Brain pericyte (primary cell): Measurements from ENCODE around the gene FAM167B.

Source experiments
- DNase-seq: peaks from one replicate; pipeline ENCODE4 v3.0.0-alpha.2; 2012; ENCODE audit warnings: low read depth, low spot score

Gene FAM167B

GRCh38 chr1:32223683-32224082 lies 23.3 kb upstream of the FAM167B start:
- DNase-seq: no peak

DNA sequence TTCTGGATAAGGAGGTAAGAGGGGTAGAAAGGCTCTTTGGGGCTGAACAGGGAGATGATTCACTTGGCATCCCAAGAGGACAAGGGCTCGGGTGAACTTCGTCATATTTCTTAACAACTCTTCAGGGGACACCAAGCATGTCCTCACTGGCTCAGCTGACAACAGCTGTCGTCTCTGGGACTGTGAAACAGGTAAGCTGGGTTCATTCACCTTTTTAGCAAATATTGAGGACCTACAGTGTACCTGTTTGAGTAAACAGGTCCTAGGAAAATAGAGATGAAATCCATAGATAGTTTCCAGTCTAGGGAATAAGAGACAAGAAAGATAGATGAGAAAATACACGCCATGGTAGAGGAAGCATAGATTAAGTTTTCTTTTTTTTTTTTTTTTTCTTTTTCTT lies 22.7 kb upstream of the FAM167B start:
- no peak for DNase-seq

DNA sequence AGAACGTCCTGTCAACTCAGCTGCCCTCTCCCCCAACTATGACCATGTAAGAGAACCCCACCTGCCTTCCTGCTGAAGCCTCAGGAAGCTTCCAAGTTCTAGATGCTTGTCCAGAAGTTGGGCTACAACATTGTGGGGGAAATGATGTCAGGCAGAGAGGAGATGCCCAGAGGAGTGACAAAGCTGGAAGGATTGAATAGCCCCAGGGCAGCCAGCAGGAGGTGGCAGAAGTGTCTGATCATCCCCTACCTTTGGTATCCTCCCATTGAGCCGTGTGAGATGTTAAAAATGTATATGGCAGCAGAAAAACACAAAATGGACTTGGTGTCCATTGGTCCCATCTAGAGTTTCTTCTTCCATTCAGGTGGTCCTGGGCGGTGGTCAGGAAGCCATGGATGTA lies 18.3 kb upstream of the FAM167B start:
- no peak for DNase-seq

DNA sequence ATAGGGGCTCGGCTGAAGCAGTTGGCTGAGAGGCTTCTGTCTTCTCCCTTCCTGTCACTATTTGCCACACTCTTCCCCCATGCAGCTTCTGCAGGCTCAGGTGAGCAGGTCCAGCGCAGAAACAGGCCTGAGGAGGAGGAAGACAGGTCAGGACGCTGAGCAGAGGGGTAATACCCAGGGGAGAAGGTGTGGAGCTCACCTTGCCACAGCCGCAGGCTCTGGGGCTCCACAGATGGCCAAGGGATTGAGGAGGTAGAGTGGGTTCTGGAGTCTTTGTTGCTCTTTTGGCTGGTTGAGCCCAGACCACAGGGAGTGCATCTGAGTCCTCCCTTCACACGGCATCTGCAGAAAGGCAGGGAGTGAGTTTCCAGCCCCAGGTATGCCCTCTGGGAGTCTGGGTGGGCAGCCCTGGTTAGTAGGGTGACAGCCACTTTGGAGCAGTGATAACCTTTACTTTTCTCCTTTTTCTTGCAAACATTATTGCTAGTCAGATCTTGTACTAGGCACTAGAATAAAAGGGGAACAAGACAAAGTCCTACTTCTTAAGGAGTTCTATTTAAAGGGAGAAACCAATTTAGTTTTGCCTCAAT lies 15.1 kb upstream of the FAM167B start:
- DNase-seq: no peak

DNA sequence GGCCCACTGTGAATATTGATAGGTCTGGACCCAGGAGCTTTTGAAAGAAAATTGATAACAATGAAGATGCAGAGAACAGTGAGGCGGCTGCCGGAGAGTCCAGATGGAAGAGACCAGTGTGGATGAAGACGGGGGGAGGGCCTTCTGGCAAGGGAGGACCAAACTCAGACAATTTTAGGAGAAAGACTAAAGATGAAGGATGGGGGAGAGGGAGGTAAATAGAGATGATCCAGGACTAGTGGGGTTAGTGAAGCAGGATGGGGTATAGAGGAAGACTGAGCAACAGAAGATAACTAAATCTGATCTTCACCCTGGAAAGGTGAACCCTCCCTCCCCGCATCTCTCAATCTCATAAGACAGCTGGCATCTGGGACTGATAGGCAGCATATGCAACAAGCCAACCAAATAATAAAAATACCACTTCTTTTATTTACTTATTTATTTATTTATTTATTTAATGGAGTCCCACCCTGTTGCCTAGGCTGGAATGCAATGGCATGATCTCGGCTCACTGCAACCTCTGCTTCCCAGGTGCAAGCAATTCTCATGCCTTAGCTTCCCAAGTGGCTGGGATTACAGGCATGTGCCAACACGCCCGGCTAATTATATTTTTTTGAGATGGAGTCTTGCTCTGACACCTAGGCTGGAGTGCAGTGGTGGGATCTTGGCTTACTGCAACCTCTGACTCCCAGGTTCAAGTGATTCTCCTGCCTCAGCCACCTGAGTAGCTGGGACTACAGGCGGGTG lies 14.3 kb upstream of the FAM167B start:
- no peak for DNase-seq

- no peak for DNase-seq
Observed at GRCh38 chr1:32234792-32235191, 12.2 kb upstream of the FAM167B start.

GRCh38 chr1:32239337-32239736 lies 7.7 kb upstream of the FAM167B start:
- no peak for DNase-seq

DNA sequence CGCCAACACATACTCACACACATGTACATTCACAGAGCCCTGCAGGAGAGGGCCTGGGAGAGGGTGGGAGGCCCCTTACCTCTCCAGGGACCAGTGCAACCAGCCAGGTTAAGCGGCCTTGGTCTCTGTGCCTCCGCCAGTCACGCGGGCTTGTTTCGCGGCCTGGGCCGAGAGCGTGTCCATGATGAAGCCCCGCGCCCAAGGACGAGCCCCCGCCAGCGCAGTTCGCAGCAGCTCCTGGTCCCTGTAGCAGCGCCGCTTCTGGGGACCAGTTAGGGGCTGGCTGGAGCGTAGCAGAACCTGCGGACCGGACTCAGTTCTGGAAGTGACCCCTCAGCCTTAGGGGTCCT lies 7.3 kb upstream of the FAM167B start:
- DNase-seq: no peak

GRCh38 chr1:32240140-32240951 lies 6.7 kb upstream of the FAM167B start:
- no peak for DNase-seq

DNA sequence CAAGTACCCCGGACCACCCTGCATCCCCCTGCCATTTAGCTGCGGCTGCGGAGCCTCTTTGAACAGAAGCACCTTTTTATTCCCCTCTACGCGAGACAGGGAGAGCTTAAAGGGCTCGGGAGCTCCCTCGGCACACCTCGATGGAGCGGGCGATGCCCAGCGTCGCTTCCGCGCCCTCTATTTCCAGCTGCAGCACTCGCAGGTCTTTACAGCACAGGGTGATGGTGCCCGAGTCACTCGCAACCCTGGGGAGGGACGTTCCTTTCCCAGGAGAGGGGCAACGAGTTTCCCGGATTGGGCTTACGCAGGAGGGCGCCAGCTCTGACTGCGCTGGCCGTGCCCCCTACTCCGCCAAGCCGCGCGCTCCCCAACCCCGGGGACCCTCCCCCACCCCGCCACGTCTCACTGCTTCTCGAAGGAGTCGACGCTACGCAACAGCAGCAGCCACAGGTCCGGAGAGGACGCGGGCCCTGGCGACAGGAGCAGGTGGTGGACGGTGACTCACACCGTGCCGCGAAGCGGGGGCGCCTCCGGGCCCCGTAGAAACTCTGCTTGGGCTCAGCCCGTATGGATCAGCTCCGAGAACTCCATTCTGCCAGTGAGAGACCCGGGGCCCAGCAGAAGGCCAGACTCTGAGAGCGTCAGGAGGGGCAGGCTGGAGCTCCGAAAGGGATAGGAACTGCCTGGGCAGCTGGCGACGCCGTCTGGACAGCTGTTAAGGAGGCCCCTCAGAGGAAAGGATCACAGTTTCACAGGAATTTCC lies 5.8 kb upstream of the FAM167B start:
- no peak for DNase-seq

GRCh38 chr1:32242341-32242851 lies 4.6 kb upstream of the FAM167B start:
- no peak for DNase-seq

- no peak for DNase-seq
Observed at GRCh38 chr1:32247452-32247851, 430 bp downstream of the FAM167B start.

GRCh38 chr1:32247983-32248889 lies 1.2 kb downstream of the FAM167B start:
- no peak for DNase-seq

DNA sequence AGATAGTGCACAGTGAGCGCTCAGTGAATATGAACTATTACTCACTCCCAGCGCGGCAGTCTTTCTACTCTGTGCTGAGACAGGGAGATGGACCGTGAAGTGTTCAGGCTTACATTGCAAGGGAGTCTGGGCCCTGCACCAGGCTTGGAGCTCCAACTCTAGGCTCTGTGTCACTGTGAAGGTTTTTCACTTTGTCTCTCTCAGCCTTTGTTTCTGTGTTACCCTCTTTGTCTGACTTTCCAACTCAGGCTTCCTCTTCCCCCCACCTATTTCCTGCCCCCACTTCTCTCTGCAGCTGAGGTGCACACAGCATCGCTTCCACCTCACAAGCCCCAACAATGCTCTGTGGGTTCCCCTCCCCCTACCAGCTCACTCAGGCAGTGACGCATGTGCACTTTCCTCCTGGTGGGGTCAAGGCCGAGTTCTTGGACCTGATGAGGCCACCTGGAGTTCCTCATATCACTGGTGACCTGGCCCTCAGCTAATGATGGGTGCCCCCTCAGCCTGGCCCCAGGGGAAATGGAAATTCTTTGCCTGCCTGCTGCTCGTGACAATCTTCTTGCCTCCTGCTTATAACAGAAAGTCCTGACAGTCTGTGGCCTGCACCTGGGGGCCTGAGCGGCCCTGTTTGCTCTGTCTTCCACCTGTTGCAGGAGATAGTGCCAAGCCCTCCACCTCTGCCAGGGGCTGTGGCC lies 3.0 kb downstream of the FAM167B start:
- no peak for DNase-seq

DNA sequence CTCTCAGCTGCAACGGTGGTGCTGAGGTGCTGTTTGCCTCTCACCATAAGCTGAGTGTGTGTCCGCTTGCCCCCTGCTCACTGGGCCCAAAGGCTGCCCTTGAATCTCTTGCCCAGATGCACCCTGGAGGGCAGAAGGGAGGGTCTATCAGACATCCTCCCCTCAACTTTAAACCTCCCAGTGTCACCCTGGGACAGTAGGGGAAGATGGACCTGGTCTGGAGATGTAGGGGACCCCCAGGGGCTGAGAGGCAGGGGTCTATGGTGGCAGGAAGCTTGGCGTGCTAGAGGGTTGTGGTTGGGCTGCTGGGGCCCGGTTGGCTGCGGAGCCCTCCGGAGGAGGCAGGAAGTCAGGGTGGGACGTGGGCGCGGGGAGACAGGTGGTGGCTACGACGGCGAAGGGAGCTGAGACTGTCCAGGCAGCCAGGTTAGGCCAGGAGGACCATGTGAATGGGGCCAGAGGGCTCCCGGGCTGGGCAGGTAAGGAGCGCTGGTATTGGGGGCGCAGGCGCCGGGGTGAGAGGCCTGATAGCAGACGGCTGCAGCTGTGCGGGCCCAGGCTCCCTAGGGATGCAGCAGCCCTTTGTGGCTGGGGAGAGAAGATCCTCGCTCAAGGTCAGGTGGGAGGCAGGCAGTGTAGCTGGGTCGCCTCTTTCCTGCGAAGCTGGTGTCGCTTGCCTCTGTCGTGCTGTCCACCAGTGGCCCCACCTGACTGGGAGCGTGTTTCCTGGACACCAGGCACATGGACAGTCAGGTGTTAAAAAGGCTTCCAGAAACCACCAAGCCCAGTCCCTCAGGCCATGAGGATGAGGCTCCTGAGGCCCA lies 4.1 kb downstream of the FAM167B start, which contains the start of gene LCK:
LCK (plus strand) TSS at position 373 of the 824 bp plus-strand sequence. CDS start 23,065 bp downstream, outside the sequence.
- no peak for DNase-seq

DNA sequence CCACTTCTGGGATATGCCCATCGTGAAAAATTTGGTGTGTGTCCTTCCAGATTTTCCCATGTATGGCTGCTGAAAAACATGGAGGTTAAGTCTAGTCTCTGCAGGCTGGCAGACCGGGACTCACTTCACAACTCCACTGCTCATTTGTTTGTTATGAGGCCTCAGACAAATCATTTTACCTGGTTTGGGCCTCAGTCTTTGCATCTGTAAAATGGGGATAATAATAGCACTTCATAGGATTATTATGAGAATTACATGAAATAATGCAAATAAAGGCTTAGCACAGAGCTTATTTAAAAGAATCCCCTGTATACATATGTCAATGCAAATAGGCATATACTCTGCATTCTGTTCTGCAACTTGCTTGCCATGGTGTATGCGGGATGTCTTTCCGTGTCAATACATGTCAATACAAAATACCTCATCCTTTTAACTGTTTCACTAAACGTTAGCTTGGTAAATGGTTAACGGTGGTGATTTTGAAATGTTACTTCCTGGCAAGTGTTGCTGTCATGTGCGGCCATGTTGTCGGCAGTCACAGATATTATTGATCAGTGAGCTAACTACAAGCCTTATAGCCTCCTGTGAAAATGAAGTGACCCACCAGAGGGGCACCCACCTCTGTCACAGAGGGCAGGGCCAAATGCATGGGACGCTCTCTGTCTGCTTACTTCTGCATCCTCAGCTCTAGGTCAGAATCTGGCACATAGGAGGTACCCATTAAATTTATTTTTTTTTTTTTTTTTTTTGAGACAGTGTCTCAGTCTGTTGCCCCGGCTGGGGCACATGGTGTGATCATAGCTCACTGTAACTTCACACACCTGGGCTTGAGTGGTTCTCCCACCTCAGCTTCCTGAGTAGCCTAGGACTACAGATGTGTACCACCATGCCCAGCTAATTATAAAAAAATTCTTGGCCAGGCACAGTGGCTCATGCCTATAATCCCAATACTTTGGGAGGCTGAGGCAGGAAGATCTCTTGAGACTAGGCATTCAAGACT lies 8.3 kb downstream of the FAM167B start:
- DNase-seq: no peak

DNA sequence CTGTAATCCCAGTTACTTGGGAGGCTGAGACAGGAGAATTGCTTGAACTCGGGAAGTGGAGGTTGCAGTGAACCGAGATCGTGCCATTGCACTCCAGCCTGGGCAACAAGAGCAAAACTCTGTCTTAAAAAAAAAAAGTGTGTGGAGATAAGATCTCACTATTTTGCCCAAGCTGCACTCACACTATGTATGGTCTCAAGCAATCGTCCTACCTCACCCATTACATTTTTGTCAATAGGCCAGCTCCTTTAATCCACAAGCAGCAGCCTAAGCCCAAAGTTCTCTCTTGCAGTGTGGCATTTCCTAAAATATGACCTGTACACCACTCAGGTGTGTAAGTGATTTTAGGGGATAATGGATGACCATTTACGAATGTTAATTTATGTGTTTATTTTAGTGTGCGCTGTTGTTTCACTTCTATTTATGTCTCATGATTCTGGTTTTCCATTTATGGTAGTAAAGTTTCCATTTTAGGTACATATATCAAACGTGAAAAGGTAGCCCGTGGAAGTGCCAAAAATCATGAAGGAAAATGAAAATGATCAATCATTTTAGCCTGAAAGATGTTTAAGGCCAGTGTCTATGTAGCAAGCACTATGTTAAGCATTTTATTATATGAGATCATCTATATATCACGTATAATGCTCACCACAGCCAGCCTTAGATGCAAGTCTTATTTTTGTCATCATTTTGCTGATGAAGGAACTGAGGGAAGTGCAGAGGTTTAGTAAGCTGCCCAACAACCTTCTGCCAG lies 9.6 kb downstream of the FAM167B start:
- DNase-seq: no peak
